ENCODE measurements around the gene CENPP. TPM values are rescaled to one million over a fixed set of nuclear protein-coding genes. Genes with fewer than 3 reads are reported as not detected.
"Not testable (repeated sequence)": the region's sequence is repeated elsewhere in the genome, so short reads cannot be mapped to it uniquely, and the experiment has no call there.

Gene CENPP
- total RNA-seq, 2 donors from 2014 or later: 3.1 to 11.0 TPM

GRCh38 chr9:92618633-92619225 lies 293.0 kb downstream of the CENPP start:
- DNase-seq: no peak
- H3K9me3 ChIP-seq: no peaks in the 10 kb centered on the region
- no peak overlapping the region for H3K27ac ChIP-seq

DNA sequence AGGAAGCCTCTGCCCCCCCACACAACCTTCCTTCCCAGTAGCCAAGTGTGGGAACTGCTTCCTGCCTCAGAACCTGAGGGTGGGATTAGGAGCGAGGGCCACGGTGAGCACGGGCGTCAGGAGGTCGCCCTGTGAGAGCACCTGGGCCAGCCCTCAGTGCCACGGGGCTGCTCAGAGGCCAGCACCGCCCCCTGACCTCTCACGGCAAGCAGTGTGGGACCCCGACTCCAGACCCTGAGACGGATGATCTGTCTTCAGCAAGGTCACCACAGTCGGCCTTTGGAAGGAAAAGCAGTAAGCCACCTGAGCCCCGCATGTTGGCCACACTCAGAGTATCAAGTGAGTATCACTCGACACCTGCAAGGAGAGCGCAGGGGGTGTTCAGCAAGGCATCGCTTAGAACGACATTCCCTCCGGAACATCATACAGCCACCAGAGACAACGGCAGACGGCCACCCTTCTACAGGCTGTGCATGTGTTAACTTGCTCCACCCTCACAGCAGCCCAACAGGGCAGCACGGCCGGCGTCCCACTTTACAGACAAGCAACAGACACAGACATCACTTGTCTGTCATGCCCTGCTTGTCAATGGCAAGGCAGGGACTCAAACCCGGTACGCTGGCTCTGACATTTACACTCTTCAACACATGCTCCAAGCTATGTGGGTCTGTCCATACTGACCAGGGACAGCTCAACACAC lies 294.0 kb downstream of the CENPP start:
- Histone ChIP-seq H3K27me3 (no peaks in the 10 kb centered on the region), H3K36me3 (no peaks in the 10 kb centered on the region), H3K9me3 (no peaks in the 10 kb centered on the region), H3K4me1 (no peaks in the 10 kb centered on the region), H3K27ac (no peak overlapping the region), H3K4me3 (no peak overlapping the region), H3K9ac (ENCODE audit: low read depth in 2 of 2, low read length in 2 of 2) (no peak overlapping the region)
- DNase-seq: no peak
- TF ChIP-seq, protein P1, sequence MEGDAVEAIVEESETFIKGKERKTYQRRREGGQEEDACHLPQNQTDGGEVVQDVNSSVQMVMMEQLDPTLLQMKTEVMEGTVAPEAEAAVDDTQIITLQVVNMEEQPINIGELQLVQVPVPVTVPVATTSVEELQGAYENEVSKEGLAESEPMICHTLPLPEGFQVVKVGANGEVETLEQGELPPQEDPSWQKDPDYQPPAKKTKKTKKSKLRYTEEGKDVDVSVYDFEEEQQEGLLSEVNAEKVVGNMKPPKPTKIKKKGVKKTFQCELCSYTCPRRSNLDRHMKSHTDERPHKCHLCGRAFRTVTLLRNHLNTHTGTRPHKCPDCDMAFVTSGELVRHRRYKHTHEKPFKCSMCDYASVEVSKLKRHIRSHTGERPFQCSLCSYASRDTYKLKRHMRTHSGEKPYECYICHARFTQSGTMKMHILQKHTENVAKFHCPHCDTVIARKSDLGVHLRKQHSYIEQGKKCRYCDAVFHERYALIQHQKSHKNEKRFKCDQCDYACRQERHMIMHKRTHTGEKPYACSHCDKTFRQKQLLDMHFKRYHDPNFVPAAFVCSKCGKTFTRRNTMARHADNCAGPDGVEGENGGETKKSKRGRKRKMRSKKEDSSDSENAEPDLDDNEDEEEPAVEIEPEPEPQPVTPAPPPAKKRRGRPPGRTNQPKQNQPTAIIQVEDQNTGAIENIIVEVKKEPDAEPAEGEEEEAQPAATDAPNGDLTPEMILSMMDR (IDR thresholded peaks at IDR 0.05): no peak
- intact Hi-C loops (cut with DNase I): no loop called here

More at GRCh38 chr9:92618633-92619225, 293.0 kb downstream of the CENPP start:
- TF ChIP-seq, protein P1 (IDR thresholded peaks at IDR 0.05): no peak
- intact Hi-C loops (cut with DNase I): no loop called here
- H3K9ac ChIP-seq (ENCODE audit: low read depth in 2 of 2, low read length in 2 of 2): no peak overlapping the region
- H3K4me3 ChIP-seq: no peak overlapping the region
- no peaks in the 10 kb centered on the region for H3K36me3 ChIP-seq
- H3K4me1 ChIP-seq: no peaks in the 10 kb centered on the region
- no peaks in the 10 kb centered on the region for H3K27me3 ChIP-seq

DNA sequence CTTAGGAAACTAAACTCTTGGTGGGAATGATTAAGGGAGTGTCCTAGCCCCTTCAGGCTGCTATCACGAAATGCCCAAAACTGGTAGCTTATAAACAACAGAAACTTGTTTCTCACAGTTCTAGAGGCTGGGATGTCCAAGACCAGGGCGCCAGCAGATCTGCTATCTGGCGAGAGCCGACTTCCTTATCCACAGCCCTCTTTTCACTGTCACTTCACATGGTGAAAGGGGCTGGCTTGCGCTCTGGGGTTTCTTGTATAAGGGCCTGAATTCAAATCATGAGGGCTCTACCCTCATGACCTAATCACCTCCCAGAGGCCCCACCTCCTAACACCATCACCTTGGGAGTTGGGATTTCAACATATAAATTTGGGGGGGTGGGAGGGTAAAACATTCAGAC lies 295.1 kb downstream of the CENPP start:
- DNase-seq: no peak
- H3K4me1 ChIP-seq: no peaks in the 10 kb centered on the region
- no peak overlapping the region for H3K4me3 ChIP-seq
- no peaks in the 10 kb centered on the region for H3K27me3 ChIP-seq
- H3K27ac ChIP-seq: no peak overlapping the region
- no peak overlapping the region for H3K9ac ChIP-seq (ENCODE audit: low read depth in 2 of 2, low read length in 2 of 2)
- no peaks in the 10 kb centered on the region for H3K9me3 ChIP-seq
- TF ChIP-seq, protein P1 (IDR thresholded peaks at IDR 0.05): no peak
- intact Hi-C loops (cut with DNase I): no loop called here
- no peaks in the 10 kb centered on the region for H3K36me3 ChIP-seq

DNA sequence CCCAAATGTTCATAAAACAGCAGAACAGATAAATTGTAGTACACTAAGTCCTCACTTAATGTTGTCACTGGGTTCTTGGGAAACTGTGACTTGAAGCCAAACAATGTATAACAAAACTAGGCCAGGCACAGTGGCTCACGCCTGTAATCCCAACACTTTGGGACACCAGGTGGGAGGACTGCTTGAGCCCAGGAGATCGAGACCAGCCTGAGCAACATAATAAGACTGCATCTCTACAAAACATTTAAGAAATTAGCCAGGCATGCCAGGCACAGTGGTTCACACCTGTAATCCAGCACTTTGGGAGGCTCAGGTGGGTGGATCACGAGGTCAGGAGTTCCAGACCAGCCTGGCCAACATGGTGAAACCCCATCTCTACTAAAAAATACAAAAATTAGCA lies 298.2 kb downstream of the CENPP start:
- H3K27ac ChIP-seq; H3K9ac ChIP-seq (ENCODE audit: low read depth in 2 of 2, low read length in 2 of 2); H3K9me3 ChIP-seq; H3K4me1 ChIP-seq; H3K4me3 ChIP-seq; H3K27me3 ChIP-seq; intact Hi-C loops (cut with DNase I); DNase-seq; H3K36me3 ChIP-seq: not testable (repeated sequence)

DNA sequence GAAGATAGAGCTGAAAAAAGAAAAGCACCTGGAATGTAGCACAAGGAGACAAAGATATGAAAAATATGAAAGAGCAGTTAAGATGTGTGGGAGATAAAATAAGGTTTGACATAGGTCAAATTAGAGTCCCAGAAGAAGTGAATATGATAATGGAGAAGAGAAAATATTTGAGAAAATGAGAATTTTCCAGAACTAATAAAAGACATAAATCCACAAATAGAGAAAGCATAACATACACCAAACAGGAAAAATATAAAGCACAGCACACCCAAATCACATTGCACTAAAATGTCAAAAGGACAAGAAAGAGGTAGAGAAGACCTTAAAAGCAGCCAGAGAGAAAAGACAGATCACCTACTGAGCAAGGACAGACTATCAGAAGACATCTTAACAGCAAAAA lies 300.7 kb downstream of the CENPP start:
- Histone ChIP-seq H3K9ac (ENCODE audit: low read depth in 2 of 2, low read length in 2 of 2) (no peak overlapping the region), H3K4me1 (no peaks in the 10 kb centered on the region), H3K27ac (no peak overlapping the region), H3K9me3 (no peaks in the 10 kb centered on the region), H3K27me3 (no peaks in the 10 kb centered on the region), H3K4me3 (no peak overlapping the region), H3K36me3 (no peaks in the 10 kb centered on the region)
- intact Hi-C loops (cut with DNase I): no loop called here
- no peak for DNase-seq
- TF ChIP-seq, protein P1 (IDR thresholded peaks at IDR 0.05): no peak

GRCh38 chr9:92627651-92628050 lies 301.9 kb downstream of the CENPP start:
- no peaks in the 10 kb centered on the region for H3K27me3 ChIP-seq
- intact Hi-C loops (cut with DNase I): no loop called here
- no peak overlapping the region for H3K9ac ChIP-seq (ENCODE audit: low read depth in 2 of 2, low read length in 2 of 2)
- H3K36me3 ChIP-seq: no peaks in the 10 kb centered on the region
- H3K4me3 ChIP-seq: no peak overlapping the region
- no peak overlapping the region for H3K27ac ChIP-seq
- H3K9me3 ChIP-seq: no peaks in the 10 kb centered on the region
- TF ChIP-seq, protein P1 (IDR thresholded peaks at IDR 0.05): no peak
- no peaks in the 10 kb centered on the region for H3K4me1 ChIP-seq
- no peak for DNase-seq
